ENCODE results near the gene NLRP10.
A peak's percentile ranks its signal among the peaks of the same experiment; 100 is the strongest.

Gene NLRP10

DNA sequence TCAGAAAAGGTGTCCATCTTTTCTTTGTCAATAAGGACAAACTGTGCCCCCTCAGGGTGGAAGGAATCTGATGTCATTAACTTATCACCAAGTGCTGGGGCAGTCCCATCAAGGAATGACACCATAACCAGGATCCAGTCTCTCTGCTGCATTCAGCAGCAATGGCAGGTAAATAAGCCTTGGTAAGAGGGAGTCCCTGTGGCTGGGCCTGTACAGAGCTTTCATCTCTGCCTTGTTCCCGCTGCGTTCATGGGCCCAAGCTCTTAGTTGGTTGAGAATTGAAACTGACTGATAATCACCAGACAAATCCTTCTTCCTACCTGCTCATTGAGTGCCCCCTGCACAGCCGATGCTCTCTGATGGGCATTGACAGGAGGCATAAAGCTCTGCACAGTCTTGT lies 44.6 kb upstream of the NLRP10 start:
- ChIA-PET CTCF (interaction anchor here (3.0 to 11.0 kb wide), 3 partner anchors 23 to 84 kb away, joined by 10 to 532 read pairs (median 44); partner anchors contain the start of gene EIF3F), POLR2A (no interaction called here)

DNA sequence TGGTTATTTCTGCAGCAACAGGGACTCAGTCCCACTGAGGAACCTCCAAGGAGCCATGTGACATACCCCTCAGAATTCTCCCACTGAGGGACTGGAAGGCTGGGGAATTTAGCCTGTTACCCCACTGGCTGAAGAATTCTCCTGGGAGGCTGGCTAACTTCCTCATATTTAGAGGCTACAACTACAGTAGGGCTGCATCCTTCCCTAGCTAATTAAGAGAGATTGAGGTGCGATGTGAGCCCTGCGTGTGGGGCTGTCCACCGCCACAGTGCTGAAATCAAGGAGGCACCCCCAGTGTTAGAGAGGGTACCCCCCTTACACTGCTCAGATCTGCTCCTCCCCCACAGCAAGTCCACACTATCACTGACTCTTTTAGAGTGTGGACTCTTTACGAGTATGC lies 43.0 kb upstream of the NLRP10 start:
- no peak for TF ChIP-seq ZNF549 (tag by site-specific recombination; IDR thresholded peaks at IDR 0.05)
- TF ChIP-seq, protein P1, sequence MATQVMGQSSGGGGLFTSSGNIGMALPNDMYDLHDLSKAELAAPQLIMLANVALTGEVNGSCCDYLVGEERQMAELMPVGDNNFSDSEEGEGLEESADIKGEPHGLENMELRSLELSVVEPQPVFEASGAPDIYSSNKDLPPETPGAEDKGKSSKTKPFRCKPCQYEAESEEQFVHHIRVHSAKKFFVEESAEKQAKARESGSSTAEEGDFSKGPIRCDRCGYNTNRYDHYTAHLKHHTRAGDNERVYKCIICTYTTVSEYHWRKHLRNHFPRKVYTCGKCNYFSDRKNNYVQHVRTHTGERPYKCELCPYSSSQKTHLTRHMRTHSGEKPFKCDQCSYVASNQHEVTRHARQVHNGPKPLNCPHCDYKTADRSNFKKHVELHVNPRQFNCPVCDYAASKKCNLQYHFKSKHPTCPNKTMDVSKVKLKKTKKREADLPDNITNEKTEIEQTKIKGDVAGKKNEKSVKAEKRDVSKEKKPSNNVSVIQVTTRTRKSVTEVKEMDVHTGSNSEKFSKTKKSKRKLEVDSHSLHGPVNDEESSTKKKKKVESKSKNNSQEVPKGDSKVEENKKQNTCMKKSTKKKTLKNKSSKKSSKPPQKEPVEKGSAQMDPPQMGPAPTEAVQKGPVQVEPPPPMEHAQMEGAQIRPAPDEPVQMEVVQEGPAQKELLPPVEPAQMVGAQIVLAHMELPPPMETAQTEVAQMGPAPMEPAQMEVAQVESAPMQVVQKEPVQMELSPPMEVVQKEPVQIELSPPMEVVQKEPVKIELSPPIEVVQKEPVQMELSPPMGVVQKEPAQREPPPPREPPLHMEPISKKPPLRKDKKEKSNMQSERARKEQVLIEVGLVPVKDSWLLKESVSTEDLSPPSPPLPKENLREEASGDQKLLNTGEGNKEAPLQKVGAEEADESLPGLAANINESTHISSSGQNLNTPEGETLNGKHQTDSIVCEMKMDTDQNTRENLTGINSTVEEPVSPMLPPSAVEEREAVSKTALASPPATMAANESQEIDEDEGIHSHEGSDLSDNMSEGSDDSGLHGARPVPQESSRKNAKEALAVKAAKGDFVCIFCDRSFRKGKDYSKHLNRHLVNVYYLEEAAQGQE (tag by site-specific recombination; IDR thresholded peaks at IDR 0.05) = peak; percentile 80
- no peak for TF ChIP-seq ZBTB49 (tag by site-specific recombination; IDR thresholded peaks at IDR 0.05; ENCODE audit: low read depth)

More for the DNA sequence above, 44.6 kb upstream of the NLRP10 start:
- Histone ChIP-seq H3K4me3 (ENCODE audit: low read depth, low read length) (no peak overlapping the region), H3K4me1 (ENCODE audit: control insufficient read depth, insufficient read depth, low read length) (no peaks in the 10 kb centered on the region), H3K9me3 (ENCODE audit: control insufficient read depth, insufficient read depth, low read depth, low read length) (no peaks in the 10 kb centered on the region), H3K36me3 (ENCODE audit: control insufficient read depth in 2 of 2, insufficient read depth in 1 of 2, low read length in 2 of 2) (no peaks in the 10 kb centered on the region), H3K27ac (ENCODE audit: extremely low read depth, low read depth, low read length) (no peak overlapping the region)
- TF ChIP-seq KLF9 (tag by site-specific recombination; IDR thresholded peaks at IDR 0.05; ENCODE audit: low read depth) = no peak
- TF ChIP-seq GLI2 (tag by site-specific recombination; IDR thresholded peaks at IDR 0.05; ENCODE audit: borderline replicate concordance, low read depth) = no peak
- no peak for TF ChIP-seq HOXD13 (CRISPR knock-in tag; IDR thresholded peaks at IDR 0.05; ENCODE audit: borderline replicate concordance)
- TF ChIP-seq ZNF155 (tag by site-specific recombination; IDR thresholded peaks at IDR 0.05) = no peak
- TF ChIP-seq ZNF174 (tag by site-specific recombination; IDR thresholded peaks at IDR 0.05) = no peak
- no peak for TF ChIP-seq PRDM6 (tag by site-specific recombination; IDR thresholded peaks at IDR 0.05)
- no peak for TF ChIP-seq ZNF596 (tag by site-specific recombination; IDR thresholded peaks at IDR 0.05)
- TF ChIP-seq ZNF10 (tag by site-specific recombination; IDR thresholded peaks at IDR 0.05) = no peak
- no peak for TF ChIP-seq HIC1 (tag by site-specific recombination; IDR thresholded peaks at IDR 0.05)
- TF ChIP-seq HOXC10 (CRISPR knock-in tag; IDR thresholded peaks at IDR 0.05) = no peak
- TF ChIP-seq ZNF26 (tag by site-specific recombination; IDR thresholded peaks at IDR 0.05) = no peak
- no peak for TF ChIP-seq ZNF16 (tag by site-specific recombination; IDR thresholded peaks at IDR 0.05; ENCODE audit: low read depth)

More for the DNA sequence above, 43.0 kb upstream of the NLRP10 start:
- Histone ChIP-seq H3K9me3 (ENCODE audit: control insufficient read depth, insufficient read depth, low read depth, low read length) (no peaks in the 10 kb centered on the region), H3K36me3 (ENCODE audit: control insufficient read depth in 2 of 2, insufficient read depth in 1 of 2, low read length in 2 of 2) (no peaks in the 10 kb centered on the region), H3K27ac (ENCODE audit: extremely low read depth, low read depth, low read length) (no peak overlapping the region), H3K4me3 (ENCODE audit: low read depth, low read length) (no peak overlapping the region), H3K4me1 (ENCODE audit: control insufficient read depth, insufficient read depth, low read length) (no peaks in the 10 kb centered on the region)
- ChIA-PET POLR2A (no interaction called here), CTCF (interaction anchor here (0.6 to 11.0 kb wide), 5 partner anchors 20 to 115 kb away, joined by 3 to 532 read pairs (median 4); no protein-coding TSS in a partner anchor)

Data from HEK293 (cell line).